Measurements from ENCODE around the gene LINS1. TPM values are rescaled to one million over a fixed set of nuclear protein-coding genes. Genes with fewer than 3 reads are reported as not detected.
A peak's percentile ranks its signal among the peaks of the same experiment; 100 is the strongest.

LINS1 gene
- total RNA-seq, 1 donor from 2014 or later: 40.7 TPM

DNA sequence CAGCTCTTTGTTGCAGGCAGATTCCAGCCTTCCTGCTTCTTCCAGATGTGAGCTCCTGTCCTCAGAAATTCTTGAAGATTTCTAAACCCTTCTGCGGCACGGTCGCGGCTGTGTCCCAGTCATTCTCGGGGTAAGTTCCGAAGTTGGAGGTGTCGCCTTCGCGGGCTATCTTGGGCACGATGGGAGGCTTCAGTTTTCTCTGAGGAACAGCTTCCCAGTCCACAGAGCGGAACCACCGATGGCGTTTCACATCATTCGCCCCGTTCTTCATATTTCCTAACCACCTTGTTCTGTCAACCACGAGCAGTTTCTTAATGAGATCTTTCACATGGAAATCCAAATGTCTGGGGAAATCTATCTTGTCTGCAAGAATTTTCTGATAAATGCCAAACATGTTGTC lies 48.5 kb downstream of the LINS1 start:
- DNase-seq: no peak

DNA sequence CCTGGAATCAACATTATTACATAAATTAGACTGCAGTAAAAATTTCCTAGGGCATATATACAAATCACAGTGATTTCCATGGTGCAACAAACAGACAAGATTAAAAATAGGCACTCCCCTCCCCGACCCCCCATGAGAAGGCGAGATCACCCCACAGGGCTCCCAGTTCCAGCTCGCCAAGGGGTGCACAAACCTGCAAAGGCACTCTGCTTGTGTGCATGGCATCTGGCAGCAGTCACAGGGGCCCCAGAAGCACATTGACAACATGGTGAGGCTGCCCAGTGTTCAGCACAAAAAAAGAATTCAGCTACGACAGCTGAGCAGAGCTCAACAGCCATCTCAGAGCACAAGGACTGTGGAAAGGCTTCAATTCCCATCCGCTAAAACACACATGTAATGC lies 54.0 kb downstream of the LINS1 start:
- DNase-seq: peak; percentile 40

- DNase-seq: no peak
These were observed 57.0 kb downstream of the LINS1 start for GRCh38 chr15:100544946-100545345.

- DNase-seq: no peak
These were observed 57.6 kb downstream of the LINS1 start for GRCh38 chr15:100544338-100544841.

DNA sequence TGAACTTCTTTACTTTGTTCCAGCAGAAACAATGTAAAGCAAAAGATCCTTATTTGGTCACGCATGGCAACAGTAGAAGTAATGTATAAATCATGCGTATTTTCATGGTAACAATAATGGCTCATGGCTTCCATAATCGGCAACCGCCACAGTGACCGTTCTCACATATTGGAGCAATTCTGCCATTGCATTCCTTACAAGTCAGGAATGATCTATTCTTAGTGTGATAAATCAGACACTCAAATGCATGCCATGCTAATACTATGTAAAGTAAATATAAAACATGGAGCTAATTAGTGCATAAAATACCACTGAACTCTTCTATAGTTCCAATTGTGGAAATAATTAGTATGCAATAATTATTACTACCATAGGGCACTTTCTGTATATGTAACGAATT lies 59.7 kb downstream of the LINS1 start:
- no peak for DNase-seq

- DNase-seq: no peak
These were observed 64.7 kb downstream of the LINS1 start for GRCh38 chr15:100537331-100537730.

GRCh38 chr15:100536733-100537132 lies 65.3 kb downstream of the LINS1 start:
- no peak for DNase-seq

DNA sequence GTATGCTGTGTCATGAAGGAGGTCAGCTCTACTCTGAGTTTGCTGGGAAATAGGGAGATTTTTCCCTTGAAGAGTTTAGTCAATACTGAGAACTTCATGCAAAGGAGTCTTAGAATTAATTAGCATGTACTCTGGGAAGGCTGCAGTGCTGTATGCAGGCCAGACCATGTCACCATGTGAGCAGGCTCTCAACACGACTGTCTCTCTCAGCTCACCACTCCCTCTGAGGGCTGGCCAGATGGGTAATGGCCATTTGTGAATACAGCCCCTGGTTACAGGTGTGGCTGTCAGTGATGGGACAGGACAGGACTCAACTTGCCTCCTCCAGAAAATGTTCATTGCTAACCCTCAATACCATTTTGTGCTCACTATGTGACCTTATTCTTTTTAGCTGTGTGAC lies 68.1 kb downstream of the LINS1 start:
- DNase-seq: no peak

- no peak for DNase-seq
These were observed 70.1 kb downstream of the LINS1 start for GRCh38 chr15:100531823-100532327.

GRCh38 chr15:100531204-100531603 lies 70.8 kb downstream of the LINS1 start:
- no peak for DNase-seq

- DNase-seq: no peak
These were observed 72.4 kb downstream of the LINS1 start for GRCh38 chr15:100529556-100529955.

DNA sequence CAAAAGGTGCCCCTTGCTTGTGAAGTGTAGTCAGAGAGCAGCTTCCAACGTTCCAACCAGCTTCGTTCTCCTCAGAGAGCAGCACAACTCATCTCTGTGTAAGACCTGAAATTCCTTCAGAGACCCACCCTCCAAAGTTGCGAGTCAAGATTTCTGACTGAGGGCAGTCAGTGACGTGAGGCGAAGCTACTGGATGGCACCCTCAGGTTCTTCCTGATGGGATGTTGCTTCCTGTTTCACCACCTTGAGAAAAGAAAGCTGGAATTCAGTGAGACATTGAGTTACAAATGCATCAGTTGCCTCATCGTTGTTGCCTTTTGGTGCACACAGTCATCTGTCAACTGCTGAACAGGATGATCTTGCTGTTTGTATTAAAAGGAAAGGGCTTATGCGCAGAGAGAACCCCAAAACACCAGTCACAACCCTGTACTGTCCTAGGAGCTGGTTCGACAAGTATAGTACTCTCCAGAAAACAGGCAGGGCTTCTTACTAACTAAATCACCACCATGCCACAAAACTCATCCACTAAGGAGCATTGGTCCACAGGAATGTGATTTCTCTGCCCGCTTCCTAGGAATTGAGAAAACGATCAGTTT lies 73.1 kb downstream of the LINS1 start, which contains the start of gene CERS3:
TSS of gene CERS3 (minus strand) at position 118 of the 596 bp plus-strand sequence. CDS start 27,101 bp downstream, outside the sequence.
- no peak for DNase-seq

DNA sequence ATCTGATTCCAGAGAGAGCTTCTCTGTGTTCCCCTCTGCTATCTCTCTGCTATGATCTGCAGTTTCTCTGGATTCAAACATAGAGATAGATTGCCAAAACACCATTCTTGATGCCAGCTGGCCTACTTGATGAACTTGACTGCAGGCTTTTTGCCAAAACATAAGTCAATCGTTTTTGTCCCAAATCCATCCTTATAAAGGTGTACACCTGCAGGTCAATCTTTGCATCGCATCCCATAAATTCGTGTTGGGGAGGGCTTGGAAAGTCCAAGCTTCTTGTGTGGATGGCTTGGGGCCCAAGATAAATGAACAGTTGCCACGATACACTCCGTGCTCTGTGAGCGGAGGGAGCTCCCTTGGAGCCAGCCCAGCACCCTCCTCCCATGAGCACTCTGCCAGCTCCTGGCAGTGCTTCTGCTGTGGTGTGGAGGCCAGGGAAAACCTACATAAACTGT lies 75.9 kb downstream of the LINS1 start:
- DNase-seq: peak; percentile 92

- peak; percentile 59 for DNase-seq
These were observed 76.5 kb downstream of the LINS1 start for GRCh38 chr15:100525436-100525835.

DNA sequence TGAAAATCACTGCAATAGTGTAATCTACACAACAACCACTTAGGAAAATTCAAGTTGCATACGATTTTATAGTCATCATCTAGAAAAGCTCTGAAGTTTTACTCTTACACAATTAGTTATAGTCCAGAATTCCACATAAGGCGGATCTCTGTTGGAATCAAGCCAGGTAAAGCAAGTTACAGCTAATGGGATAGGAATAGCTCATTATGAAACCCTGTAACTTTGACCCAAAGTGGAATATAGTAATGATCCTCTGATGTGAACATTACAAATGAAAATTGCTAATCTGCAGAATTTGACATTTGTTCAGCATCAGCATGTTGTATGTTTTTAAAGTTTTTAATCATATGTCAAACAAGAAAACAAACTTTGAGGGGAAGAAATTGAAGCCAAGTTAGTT lies 77.7 kb downstream of the LINS1 start:
- DNase-seq: no peak

DNA sequence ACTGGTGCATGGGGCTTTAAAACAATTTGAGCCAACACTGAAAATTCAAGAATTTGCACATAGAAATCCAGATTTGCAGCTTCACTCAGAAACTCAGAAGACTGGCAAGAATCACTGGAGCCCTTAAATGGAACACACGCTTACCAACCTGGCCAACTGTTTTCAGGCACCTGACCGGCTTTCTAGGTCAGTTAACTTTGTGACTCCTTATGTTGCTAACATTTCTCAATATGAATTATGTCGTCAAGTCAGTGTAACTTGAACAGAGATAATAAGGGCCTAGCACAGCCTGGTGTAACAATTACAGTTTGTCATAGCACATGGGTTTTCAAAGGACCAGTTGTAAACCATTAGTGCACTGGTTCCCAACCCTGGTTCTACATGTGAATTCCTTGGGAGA lies 80.1 kb downstream of the LINS1 start:
- DNase-seq: no peak

GRCh38 chr15:100520132-100520921 lies 81.7 kb downstream of the LINS1 start:
- DNase-seq: no peak

DNA sequence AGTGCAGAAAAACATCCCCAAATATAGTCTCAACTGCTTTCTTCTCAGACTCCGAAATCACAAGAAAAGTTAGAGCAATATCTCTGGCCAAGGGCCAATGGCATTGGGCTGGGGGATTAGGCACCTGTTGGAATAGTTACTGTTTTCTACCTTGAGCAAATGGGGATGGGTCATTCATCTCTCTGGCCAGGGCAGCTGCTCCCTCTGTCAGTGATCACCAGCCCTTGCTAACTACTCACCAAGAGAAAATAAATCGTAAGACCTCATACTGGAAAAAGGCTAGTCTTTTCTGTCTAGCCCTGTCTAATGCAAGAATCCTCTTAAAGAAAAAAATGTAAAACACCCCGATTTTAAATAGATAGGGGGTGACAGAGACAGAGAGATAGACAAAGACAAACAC lies 84.1 kb downstream of the LINS1 start:
- peak; percentile 44 for DNase-seq

Small RNA genes lying within 50 kb of the gene (small RNA-seq; reads per million reads assigned to genes)
- gene RF00019 (ENCODE audit: low replicate concordance) (not detected), gene RNU6-181P (ENCODE audit: low replicate concordance) (not detected), gene RNU6-322P (ENCODE audit: low replicate concordance) (not detected)

Other genes with a start within 250 kb of the LINS1 start
- 8.9 TPM for gene CERS3, start 73.2 kb downstream of the LINS1 start, total RNA-seq
- gene ASB7, start 405 bp upstream of the LINS1 start, total RNA-seq: 17.6 TPM